ENCODE results near the gene P2RY13.

P2RY13 gene

GRCh38 chr3:151329363-151329762 is at the start of gene P2RY13:
P2RY13 (minus strand) TSS chr3:151329549; CDS start chr3:151329528, 21 bp downstream.
- DNase-seq, result no peak

GRCh38 chr3:151377768-151378385 is 48.5 kb upstream of the P2RY13 start:
- no peak for DNase-seq

GRCh38 chr3:151372063-151372820 is 42.9 kb upstream of the P2RY13 start:
- no peak for DNase-seq

- DNase-seq, result no peak
Observed at GRCh38 chr3:151371526-151371925, 42.2 kb upstream of the P2RY13 start.

- DNase-seq, result no peak
Observed at GRCh38 chr3:151367448-151367847, 38.1 kb upstream of the P2RY13 start.

- no peak for DNase-seq
Observed at GRCh38 chr3:151366993-151367392, 37.6 kb upstream of the P2RY13 start.

GRCh38 chr3:151362751-151363174 is 33.4 kb upstream of the P2RY13 start:
- no peak for DNase-seq

- no peak for DNase-seq
Observed at GRCh38 chr3:151357463-151357850, 28.1 kb upstream of the P2RY13 start.

- no peak for DNase-seq
Observed at GRCh38 chr3:151356794-151357462, 27.6 kb upstream of the P2RY13 start.

GRCh38 chr3:151351648-151352047 is 22.3 kb upstream of the P2RY13 start:
- no peak for DNase-seq

GRCh38 chr3:151351219-151351618 is 21.9 kb upstream of the P2RY13 start:
- no peak for DNase-seq

- no peak for DNase-seq
Observed at GRCh38 chr3:151350656-151351055, 21.3 kb upstream of the P2RY13 start.

- DNase-seq, result no peak
Observed at GRCh38 chr3:151347432-151347831, 18.1 kb upstream of the P2RY13 start.

GRCh38 chr3:151346292-151346691 is 16.9 kb upstream of the P2RY13 start:
- DNase-seq, result no peak

GRCh38 chr3:151345859-151346258 is 16.5 kb upstream of the P2RY13 start:
- no peak for DNase-seq

GRCh38 chr3:151331696-151332095 is 2.3 kb upstream of the P2RY13 start:
- DNase-seq, result no peak

- DNase-seq, result no peak
Observed at GRCh38 chr3:151330899-151331298, 1.6 kb upstream of the P2RY13 start.

GRCh38 chr3:151330379-151330778 is 1.0 kb upstream of the P2RY13 start:
- no peak for DNase-seq

GRCh38 chr3:151328298-151328995 is 902 bp downstream of the P2RY13 start:
- no peak for DNase-seq

GRCh38 chr3:151327571-151328198 is 1.7 kb downstream of the P2RY13 start:
- DNase-seq, result no peak

- no peak for DNase-seq
Observed at GRCh38 chr3:151322511-151322910, 6.8 kb downstream of the P2RY13 start.

- DNase-seq, result no peak
Observed at GRCh38 chr3:151321526-151321925, 7.8 kb downstream of the P2RY13 start.

GRCh38 chr3:151320131-151320530 is 9.2 kb downstream of the P2RY13 start:
- no peak for DNase-seq
